GM12878 (cell line): ENCODE data around the gene HORMAD2. TPM values are rescaled to one million over a fixed set of nuclear protein-coding genes. Genes with fewer than 3 reads are reported as not detected.

ENCODE experiments used
- ATAC-seq: fragments of 200-7000 bp; cut with Tn5 transposase; 3 replicates; pipeline ENCODE4 v1.9.1; 2020; ENCODE audit warnings: mild to moderate bottlenecking, moderate library complexity
- BruUV-seq: library from RNA; stranded (reverse); fragments of 400-500 nt; replicated peaks from 2 replicates; lab custom pipeline; 2021; lab: Mats Ljungman, UMichigan
- CTCF ChIA-PET: fragments of 300-600 bp; sonication (Branson Sonifier 250); formaldehyde crosslinking; extraction: SDS; loops from one replicate; lab custom pipeline; 2021; ENCODE audit warnings: inconsistent platforms; lab: Yijun Ruan, JAX
- POLR2A ChIA-PET: fragments of 350-600 bp; formaldehyde crosslinking; extraction: SDS; loops from one replicate; lab custom pipeline; 2021; ENCODE audit warnings: inconsistent platforms; lab: Charles Lee
- RAD21 ChIA-PET: fragments of 300-600 bp; sonication (Branson Sonifier 250); formaldehyde crosslinking; loops from one replicate; lab custom pipeline; 2023; ENCODE audit warnings: antibody characterized with exemption; ENCODE audit not compliant: unreplicated experiment; lab: Charles Lee
- SMC1A ChIA-PET: fragments of 300-600 bp; sonication (Branson Sonifier 250); formaldehyde crosslinking; loops from one replicate; lab custom pipeline; 2023; ENCODE audit not compliant: unreplicated experiment, uncharacterized antibody; lab: Charles Lee
- DNase-seq: peaks from one replicate; pipeline ENCODE4 v3.0.0-alpha.2; 2011; ENCODE audit warnings: low read depth, low spot score
- FAIRE-seq: peaks from 3 replicates; lab custom pipeline; 2011; peaks lifted over from hg19 to GRCh38; lab: Jason Lieb, UNC
- H2AFZ ChIP-seq: 2 replicates; pipeline ENCODE4 v1.6.0; 2011; ENCODE audit warnings: low read depth, low read length, control low read depth; ENCODE audit not compliant: control insufficient read depth
- H3K27ac ChIP-seq: 2 replicates; pipeline ENCODE4 v1.5.1; 2011; ENCODE audit warnings: control low read depth; ENCODE audit not compliant: control insufficient read depth, insufficient read depth
- H3K27me3 ChIP-seq, 2 experiments: replicated peaks in 1 of 2; 2 replicates each; pipeline versions ENCODE4 v1.6.0 to v1.6.1; 2011; ENCODE audit warnings: low read length in 1 of 2; ENCODE audit not compliant: control insufficient read depth in 2 of 2, insufficient read depth in 2 of 2
- H3K36me3 ChIP-seq, 2 experiments: 2 replicates each; pipeline ENCODE4 v1.5.1; 2011; ENCODE audit warnings: low read length in 1 of 2; ENCODE audit not compliant: control insufficient read depth in 2 of 2, insufficient read depth in 2 of 2
- H3K4me1 ChIP-seq: 2 replicates; pipeline ENCODE4 v1.6.1; 2011; ENCODE audit warnings: mild to moderate bottlenecking, low read length, moderate library complexity, mixed read lengths; ENCODE audit not compliant: control insufficient read depth, insufficient read depth
- H3K4me2 ChIP-seq: 2 replicates; pipeline ENCODE4 v1.6.0; 2011; ENCODE audit warnings: control low read depth; ENCODE audit not compliant: control insufficient read depth, insufficient read depth
- H3K4me3 ChIP-seq: fragments of 200-600 bp; sonication (generic); 2 replicates; pipeline ENCODE4 v1.5.1; 2016
- H3K79me2 ChIP-seq: 2 replicates; pipeline ENCODE4 v1.6.0; 2011; ENCODE audit warnings: low read length; ENCODE audit not compliant: control insufficient read depth, insufficient read depth
- H3K9ac ChIP-seq: 2 replicates; pipeline ENCODE4 v1.8.0; 2011; ENCODE audit warnings: low read length, control low read depth, mixed read lengths; ENCODE audit not compliant: control insufficient read depth, insufficient read depth
- H3K9me3 ChIP-seq: replicated peaks from 3 replicates; pipeline ENCODE4 v1.5.1; 2011; ENCODE audit warnings: mild to moderate bottlenecking, low read length; ENCODE audit not compliant: control insufficient read depth, insufficient read depth
- H4K20me1 ChIP-seq: 2 replicates; pipeline ENCODE4 v1.6.0; 2011; ENCODE audit not compliant: control insufficient read depth, insufficient read depth
- HDAC6 ChIP-seq: fragments of 200-600 bp; sonication (generic); IDR thresholded peaks from one replicate; pipeline ENCODE4 v1.8.0; 2017; ENCODE audit warnings: antibody characterized with exemption; ENCODE audit not compliant: unreplicated experiment
- NFIC ChIP-seq: IDR thresholded peaks from 2 replicates; pipeline ENCODE4 v1.6.1; 2012; ENCODE audit warnings: low read depth, mild to moderate bottlenecking, inconsistent platforms, low read length, moderate library complexity
- PAX8 ChIP-seq: fragments of 450-650 bp; IDR thresholded peaks from 2 replicates; pipeline ENCODE4 v1.6.1; 2017; ENCODE audit warnings: mild to moderate bottlenecking, moderate library complexity
- RCOR1 ChIP-seq: conservative IDR thresholded peaks from 2 replicates; pipeline ENCODE4 v1.6.1; 2012; ENCODE audit warnings: low read depth, low read length, improper control_type of control experiment
- SMAD1 ChIP-seq: fragments of 450-650 bp; IDR thresholded peaks from 2 replicates; pipeline ENCODE4 v1.6.1; 2018; ENCODE audit warnings: mild to moderate bottlenecking, low read depth; ENCODE audit not compliant: partially characterized antibody
- YBX1 ChIP-seq: fragments of 450-650 bp; IDR thresholded peaks from 2 replicates; pipeline ENCODE4 v1.6.1; 2016; ENCODE audit warnings: antibody characterized with exemption
- WGBS: methylation state at CpG from one replicate; pipeline ENCODE4 v1.1.6; 2016; ENCODE audit warnings: low lambda C conversion rate; ENCODE audit not compliant: insufficient replicate concordance, insufficient coverage; ENCODE audit errors: missing lambda C conversion rate; 5-methylcytosine and 5-hydroxymethylcytosine counted together
- in situ Hi-C: fragments of 300-500 bp; cut with MboI; formaldehyde crosslinking; loops from 9 replicates; pipeline ENCODE4 v1.14.3; 2018; ENCODE audit warnings: mixed read lengths
- intact Hi-C: fragments of 100-400 bp; cut with micrococcal nuclease; formaldehyde crosslinking; loops from one replicate; pipeline ENCODE4 v1.14.2; 2022; ENCODE audit not compliant: unreplicated experiment
- polyA plus RNA-seq, 11 experiments: library from polyadenylated mRNA; depleted of rRNA in 4 of 11; unstranded in 6 of 11; stranded (reverse) in 5 of 11; fragments of >200 nt; fragmentation: Nextera tagmentation in 4 of 11; fragmentation: Illumina TruSeq in 1 of 11; extraction: Ambion mirVana in 4 of 11; extraction: Trizol in 1 of 11; gene quantifications; 1 replicate in 1 of 11; 2 replicates in 10 of 11; pipeline versions ENCODE4 v1.2.1 to v1.2.3, GENCODE V29; 2011 to 2016; ENCODE audit warnings: inconsistent platforms in 2 of 11, missing spikeins in 2 of 11, low read depth in 1 of 11
- total RNA-seq, 4 experiments: library from RNA; depleted of rRNA in 3 of 4; stranded (reverse); fragments of >200 nt in 3 of 4; fragmentation: Illumina TruSeq in 1 of 4; extraction: Trizol in 1 of 4; gene quantifications; 2 replicates each; pipeline versions ENCODE4 v1.2.1 to v1.2.3, GENCODE V29; 2013 to 2021
- TF ChIP-seq, protein P1 (sequence below): IDR thresholded peaks from 2 replicates; pipeline ENCODE4 v1.6.1; 2011; ENCODE audit warnings: low read depth, mild to moderate bottlenecking, low read length, moderate library complexity, borderline replicate concordance; ENCODE audit errors: extremely low read depth
- TF ChIP-seq, protein P2 (sequence below), 3 experiments: IDR thresholded peaks in 2 of 3; conservative IDR thresholded peaks in 1 of 3; 2 replicates each; pipeline ENCODE4 v1.5.1; 2011; ENCODE audit warnings: low read depth in 3 of 3, low read length in 3 of 3, mild to moderate bottlenecking in 3 of 3, control low read depth in 2 of 3, moderate library complexity in 2 of 3, inconsistent platforms in 1 of 3, mixed read lengths in 1 of 3; ENCODE audit not compliant: control insufficient read depth in 2 of 3, insufficient read depth in 1 of 3; ENCODE audit errors: extremely low read depth in 1 of 3
- TF ChIP-seq, protein P3 (sequence below): IDR thresholded peaks from 2 replicates; pipeline ENCODE4 v1.6.1; 2011; ENCODE audit warnings: low read depth, low read length, improper control_type of control experiment, borderline replicate concordance

The HORMAD2 gene
- total and polyA plus RNA-seq, 10 of the 15 experiments (the other 5 are each of a cell fraction or from before 2014, with no cell fraction given) = 0.07 to 0.13 TPM; not detected in 8

DNA sequence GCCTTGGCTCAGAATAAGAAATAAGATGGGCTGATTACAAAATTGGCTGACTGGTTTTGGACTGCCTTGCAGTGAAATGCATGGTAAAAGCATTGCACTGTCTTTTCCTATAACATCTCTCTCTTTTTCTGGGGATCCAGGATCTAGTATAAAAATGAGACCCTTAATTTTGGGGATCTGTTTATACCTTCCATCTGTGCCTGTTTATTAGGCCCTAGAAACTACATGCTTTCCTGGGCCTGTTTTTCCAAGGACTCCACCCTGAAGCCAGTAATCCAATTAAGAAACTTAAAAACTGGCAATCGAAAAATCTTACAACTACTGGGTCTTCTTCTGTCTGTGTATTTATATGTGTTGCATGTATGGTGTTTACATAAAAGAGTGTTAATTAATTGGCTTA lies 14.5 kb downstream of the HORMAD2 start:
- RAD21 ChIA-PET = no interaction called here

More for the DNA sequence above, 14.5 kb downstream of the HORMAD2 start:
- DNase-seq (no peak), FAIRE-seq (no peak), ATAC-seq (no peak)
- ChIA-PET POLR2A (no interaction called here), CTCF (no interaction called here), SMC1A (no interaction called here)
- no TSS peak for BruUV-seq
- Histone ChIP-seq H2AFZ (no peak overlapping the region), H3K4me2 (no peak overlapping the region), H3K27me3 (no peaks in the 10 kb centered on the region), H4K20me1 (no peaks in the 10 kb centered on the region), H3K9ac (no peak overlapping the region), H3K9me3 (peaks cover 1% of the 10 kb centered on the region; the same call in 2 of the 3 replicates), H3K4me1 (no peaks in the 10 kb centered on the region), H3K79me2 (no peaks in the 10 kb centered on the region), H3K4me3 (no peak overlapping the region), H3K27ac (no peak overlapping the region), H3K36me3 (no peaks in the 10 kb centered on the region)
- 54% methylated on average over 1 of the region's 1 CpG for WGBS
- intact Hi-C loops = no loop called here
- TF ChIP-seq, protein P1, sequence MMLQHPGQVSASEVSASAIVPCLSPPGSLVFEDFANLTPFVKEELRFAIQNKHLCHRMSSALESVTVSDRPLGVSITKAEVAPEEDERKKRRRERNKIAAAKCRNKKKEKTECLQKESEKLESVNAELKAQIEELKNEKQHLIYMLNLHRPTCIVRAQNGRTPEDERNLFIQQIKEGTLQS = no peak
- TF ChIP-seq YBX1 (no peak), RCOR1 (no peak), SMAD1 (no peak), HDAC6 (no peak), PAX8 (no peak), NFIC (no peak)
- TF ChIP-seq, protein P2, sequence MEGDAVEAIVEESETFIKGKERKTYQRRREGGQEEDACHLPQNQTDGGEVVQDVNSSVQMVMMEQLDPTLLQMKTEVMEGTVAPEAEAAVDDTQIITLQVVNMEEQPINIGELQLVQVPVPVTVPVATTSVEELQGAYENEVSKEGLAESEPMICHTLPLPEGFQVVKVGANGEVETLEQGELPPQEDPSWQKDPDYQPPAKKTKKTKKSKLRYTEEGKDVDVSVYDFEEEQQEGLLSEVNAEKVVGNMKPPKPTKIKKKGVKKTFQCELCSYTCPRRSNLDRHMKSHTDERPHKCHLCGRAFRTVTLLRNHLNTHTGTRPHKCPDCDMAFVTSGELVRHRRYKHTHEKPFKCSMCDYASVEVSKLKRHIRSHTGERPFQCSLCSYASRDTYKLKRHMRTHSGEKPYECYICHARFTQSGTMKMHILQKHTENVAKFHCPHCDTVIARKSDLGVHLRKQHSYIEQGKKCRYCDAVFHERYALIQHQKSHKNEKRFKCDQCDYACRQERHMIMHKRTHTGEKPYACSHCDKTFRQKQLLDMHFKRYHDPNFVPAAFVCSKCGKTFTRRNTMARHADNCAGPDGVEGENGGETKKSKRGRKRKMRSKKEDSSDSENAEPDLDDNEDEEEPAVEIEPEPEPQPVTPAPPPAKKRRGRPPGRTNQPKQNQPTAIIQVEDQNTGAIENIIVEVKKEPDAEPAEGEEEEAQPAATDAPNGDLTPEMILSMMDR (IDR thresholded peaks at IDR 0.05 in 2 of 3, conservative IDR thresholded peaks at IDR 0.05 in 1 of 3; ENCODE audit: control insufficient read depth in 2 of 3, extremely low read depth in 1 of 3, insufficient read depth in 1 of 3, low read depth in 3 of 3, low read length in 3 of 3) = no peak
- TF ChIP-seq, protein P3, sequence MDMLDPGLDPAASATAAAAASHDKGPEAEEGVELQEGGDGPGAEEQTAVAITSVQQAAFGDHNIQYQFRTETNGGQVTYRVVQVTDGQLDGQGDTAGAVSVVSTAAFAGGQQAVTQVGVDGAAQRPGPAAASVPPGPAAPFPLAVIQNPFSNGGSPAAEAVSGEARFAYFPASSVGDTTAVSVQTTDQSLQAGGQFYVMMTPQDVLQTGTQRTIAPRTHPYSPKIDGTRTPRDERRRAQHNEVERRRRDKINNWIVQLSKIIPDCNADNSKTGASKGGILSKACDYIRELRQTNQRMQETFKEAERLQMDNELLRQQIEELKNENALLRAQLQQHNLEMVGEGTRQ = no peak
- in situ Hi-C loops = no loop called here
